Measurements from ENCODE around the gene MPPED2.
"Not testable (repeated sequence)": the region's sequence is repeated elsewhere in the genome, so short reads cannot be mapped to it uniquely, and the experiment has no call there.

Gene MPPED2

GRCh38 chr11:30578406-30578805, 7.7 kb downstream of the MPPED2 start:
- no peak for DNase-seq

GRCh38 chr11:30573951-30574350, 12.2 kb downstream of the MPPED2 start:
- no peak for DNase-seq

- DNase-seq, result no peak
Measured at GRCh38 chr11:30568931-30569330, 17.2 kb downstream of the MPPED2 start.

- DNase-seq, result no peak
Measured at GRCh38 chr11:30567644-30568043, 18.5 kb downstream of the MPPED2 start.

- no peak for DNase-seq
Measured at GRCh38 chr11:30567120-30567519, 19.0 kb downstream of the MPPED2 start.

- DNase-seq, result no peak
Measured at GRCh38 chr11:30566482-30566881, 19.7 kb downstream of the MPPED2 start.

GRCh38 chr11:30565027-30565426, 21.1 kb downstream of the MPPED2 start:
- DNase-seq, result no peak

- no peak for DNase-seq
Measured at GRCh38 chr11:30561691-30562415, 24.3 kb downstream of the MPPED2 start.

GRCh38 chr11:30560206-30561106, 25.7 kb downstream of the MPPED2 start:
- DNase-seq, result no peak

GRCh38 chr11:30559004-30559403, 27.1 kb downstream of the MPPED2 start:
- no peak for DNase-seq

- not testable (repeated sequence) for DNase-seq
Measured at GRCh38 chr11:30554587-30554986, 31.6 kb downstream of the MPPED2 start.

GRCh38 chr11:30553521-30554110, 32.5 kb downstream of the MPPED2 start:
- DNase-seq, result no peak

- DNase-seq, result no peak
Measured at GRCh38 chr11:30552839-30553238, 33.3 kb downstream of the MPPED2 start.

GRCh38 chr11:30550022-30550542, 36.1 kb downstream of the MPPED2 start:
- no peak for DNase-seq

- no peak for DNase-seq
Measured at GRCh38 chr11:30549565-30549964, 36.6 kb downstream of the MPPED2 start.

GRCh38 chr11:30546334-30546733, 39.8 kb downstream of the MPPED2 start:
- DNase-seq, result no peak

- DNase-seq, result no peak
Measured at GRCh38 chr11:30545507-30545906, 40.6 kb downstream of the MPPED2 start.

GRCh38 chr11:30543066-30543465, 43.1 kb downstream of the MPPED2 start:
- DNase-seq, result no peak

- no peak for DNase-seq
Measured at GRCh38 chr11:30540781-30541180, 45.4 kb downstream of the MPPED2 start.

GRCh38 chr11:30538251-30538650, 47.9 kb downstream of the MPPED2 start:
- DNase-seq, result no peak

GRCh38 chr11:30535818-30536217, 50.3 kb downstream of the MPPED2 start:
- DNase-seq, result no peak

GRCh38 chr11:30533445-30533947, 52.7 kb downstream of the MPPED2 start:
- no peak for DNase-seq

- no peak for DNase-seq
Measured at GRCh38 chr11:30527566-30527965, 58.6 kb downstream of the MPPED2 start.
